Smooth muscle cell (in vitro differentiated cells): Measurements from ENCODE around the gene STAT3. TPM values are rescaled to one million over a fixed set of nuclear protein-coding genes. Genes with fewer than 3 reads are reported as not detected.

Source experiments
- DNase-seq: peaks from one replicate; lab custom pipeline; 2025; ENCODE audit not compliant: unreplicated experiment; lab: John Stamatoyannopoulos, UW
- H2AFZ ChIP-seq: fragments of 200-600 bp; sonication (generic); 2 replicates; pipeline ENCODE4 v1.6.0; 2016; ENCODE audit warnings: antibody characterized with exemption, low read depth, mild to moderate bottlenecking
- H3F3A ChIP-seq: fragments of 200-600 bp; sonication (generic); 2 replicates; pipeline ENCODE4 v1.6.0; 2017; ENCODE audit warnings: antibody characterized with exemption, low read depth
- H3K27ac ChIP-seq: fragments of 200-600 bp; sonication (generic); 2 replicates; pipeline ENCODE4 v1.5.1; 2016; ENCODE audit warnings: low read depth, mild to moderate bottlenecking
- H3K27me3 ChIP-seq: fragments of 200-600 bp; sonication (generic); 2 replicates; pipeline ENCODE4 v1.6.1; 2016; ENCODE audit warnings: low read depth, mild to moderate bottlenecking
- H3K36me3 ChIP-seq: fragments of 200-600 bp; sonication (generic); 2 replicates; pipeline ENCODE4 v1.5.1; 2016; ENCODE audit warnings: low read depth
- H3K4me1 ChIP-seq: fragments of 200-600 bp; sonication (generic); 2 replicates; pipeline ENCODE4 v1.5.1; 2016; ENCODE audit warnings: low read depth
- H3K4me2 ChIP-seq: fragments of 200-600 bp; sonication (generic); 2 replicates; pipeline ENCODE4 v1.6.0; 2016; ENCODE audit warnings: mild to moderate bottlenecking
- H3K4me3 ChIP-seq: fragments of 200-600 bp; sonication (generic); 2 replicates; pipeline ENCODE4 v1.5.1; 2016; ENCODE audit warnings: mild to moderate bottlenecking
- H3K79me2 ChIP-seq: fragments of 200-600 bp; sonication (generic); 2 replicates; pipeline ENCODE4 v1.6.0; 2016; ENCODE audit warnings: low read depth, mild to moderate bottlenecking
- H3K9ac ChIP-seq: fragments of 200-600 bp; sonication (generic); 2 replicates; pipeline ENCODE4 v1.6.0; 2016; ENCODE audit warnings: low read depth
- H3K9me3 ChIP-seq: fragments of 200-600 bp; sonication (generic); replicated peaks from 2 replicates; pipeline ENCODE4 v1.5.1; 2016; ENCODE audit warnings: low read depth
- H4K20me1 ChIP-seq: fragments of 200-600 bp; sonication (generic); 2 replicates; pipeline ENCODE4 v1.6.0; 2016; ENCODE audit warnings: low read depth
- CTCF ChIP-seq: fragments of 200-600 bp; sonication (generic); IDR thresholded peaks from 2 replicates; pipeline ENCODE4 v1.5.1; 2017; ENCODE audit warnings: borderline replicate concordance, mild to moderate bottlenecking, antibody characterized with exemption; ENCODE audit not compliant: insufficient read depth, poor library complexity, severe bottlenecking
- WGBS: methylation state at CpG from one replicate; pipeline ENCODE4 v1.1.7; 2016; ENCODE audit warnings: low lambda C conversion rate; 5-methylcytosine and 5-hydroxymethylcytosine counted together
- polyA plus RNA-seq: library from polyadenylated mRNA; unstranded; fragments of >200 nt; fragmentation: Nextera tagmentation; extraction: Ambion mirVana; gene quantifications from 2 replicates; pipeline ENCODE4 v1.2.1, GENCODE V29; 2016
- total RNA-seq: library from RNA; depleted of rRNA; stranded (reverse); fragments of >200 nt; gene quantifications from 2 replicates; pipeline ENCODE4 v1.2.3, GENCODE V29; 2014

The STAT3 gene
- total and polyA plus RNA-seq, 2 experiments from 2014 or later: 85.6 to 87.7 TPM

DNA sequence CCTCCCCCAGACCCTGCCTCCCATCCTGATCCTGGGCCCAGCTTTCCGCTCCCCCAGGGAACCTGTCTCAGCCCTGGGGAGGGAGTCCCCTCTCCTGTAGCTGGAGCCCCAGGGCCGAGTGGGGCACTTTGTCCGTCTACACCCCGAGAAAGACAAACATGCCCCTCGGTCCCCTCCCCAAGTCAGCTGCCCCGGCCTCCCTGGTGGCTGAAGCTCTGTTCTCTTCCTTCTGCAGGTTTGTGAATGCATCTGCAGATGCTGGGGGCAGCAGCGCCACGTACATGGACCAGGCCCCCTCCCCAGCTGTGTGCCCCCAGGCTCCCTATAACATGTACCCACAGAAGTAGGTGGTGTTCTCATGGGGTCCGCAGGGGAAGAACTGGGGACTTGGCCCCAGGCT lies 79.1 kb downstream of the STAT3 start:
- 92% methylated on average over 8 of the region's 9 CpGs for WGBS

DNA sequence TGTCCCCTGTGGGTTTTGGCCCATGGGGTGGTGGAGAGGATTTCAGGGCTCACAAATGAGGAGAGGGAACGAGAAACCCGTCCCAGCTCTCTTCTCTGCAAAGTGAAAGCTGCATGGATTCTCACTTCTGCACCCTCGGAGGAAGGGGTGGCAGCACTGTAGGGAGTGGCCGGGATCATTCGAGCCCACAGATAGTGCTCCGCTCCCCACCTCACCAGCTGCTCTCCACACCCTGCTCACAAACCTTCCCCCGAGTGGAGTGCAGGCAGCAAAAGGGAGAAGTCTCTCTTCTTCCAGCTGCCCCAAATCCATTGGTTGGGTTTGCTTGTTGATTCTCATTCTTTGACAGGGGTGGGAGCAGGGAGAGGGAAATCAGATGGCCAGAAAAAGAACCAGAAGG lies 79.8 kb downstream of the STAT3 start:
- no peak overlapping the region for H3K4me3 ChIP-seq

More for the DNA sequence above, 79.1 kb downstream of the STAT3 start:
- H2AFZ ChIP-seq: no peak overlapping the region
- H4K20me1 ChIP-seq: peaks cover 26% of the 10 kb centered on the region
- H3F3A ChIP-seq: peaks cover 13% of the 10 kb centered on the region
- H3K9ac ChIP-seq: no peak overlapping the region
- H3K27me3 ChIP-seq: no peaks in the 10 kb centered on the region
- no peak overlapping the region for H3K27ac ChIP-seq
- no peaks in the 10 kb centered on the region for H3K36me3 ChIP-seq
- H3K4me1 ChIP-seq: peaks cover 18% of the 10 kb centered on the region
- DNase-seq: no peak
- TF ChIP-seq CTCF: no peak
- no peaks in the 10 kb centered on the region for H3K9me3 ChIP-seq
- no peak overlapping the region for H3K4me2 ChIP-seq
- no peaks in the 10 kb centered on the region for H3K79me2 ChIP-seq
- H3K4me3 ChIP-seq: no peak overlapping the region

DNA sequence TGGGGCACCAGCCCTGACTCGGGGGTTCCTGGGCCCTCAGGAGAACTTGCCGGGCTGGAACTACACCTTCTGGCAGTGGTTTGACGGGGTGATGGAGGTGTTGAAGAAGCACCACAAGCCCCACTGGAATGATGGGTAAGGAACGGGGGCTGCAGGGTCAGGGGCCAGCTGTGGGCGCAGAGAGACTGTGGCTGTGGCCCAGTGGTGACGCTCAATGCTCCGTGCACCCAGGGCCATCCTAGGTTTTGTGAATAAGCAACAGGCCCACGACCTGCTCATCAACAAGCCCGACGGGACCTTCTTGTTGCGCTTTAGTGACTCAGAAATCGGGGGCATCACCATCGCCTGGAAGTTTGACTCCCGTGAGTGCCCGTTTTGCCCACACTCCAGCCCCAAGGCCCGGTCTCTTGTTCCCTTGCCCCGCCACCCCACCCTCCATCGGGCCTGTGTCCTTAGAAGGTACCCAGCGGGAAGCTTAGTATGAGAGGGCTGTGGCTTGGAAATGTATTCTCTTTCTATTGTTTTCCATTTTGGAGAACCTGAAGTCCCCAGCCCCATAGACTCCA lies 80.8 kb downstream of the STAT3 start:
- no peak for TF ChIP-seq CTCF
- Histone ChIP-seq H3K9ac (no peak overlapping the region), H3K27ac (no peak overlapping the region), H3K4me2 (no peak overlapping the region), H3K79me2 (no peaks in the 10 kb centered on the region), H3K9me3 (no peaks in the 10 kb centered on the region), H3K27me3 (no peaks in the 10 kb centered on the region), H2AFZ (no peak overlapping the region), H3K4me1 (peaks cover 12% of the 10 kb centered on the region), H3F3A (peaks cover 13% of the 10 kb centered on the region), H3K4me3 (no peak overlapping the region), H4K20me1 (peaks cover 9% of the 10 kb centered on the region), H3K36me3 (no peaks in the 10 kb centered on the region)
- 94% methylated on average over 18 of the region's 19 CpGs for WGBS
- DNase-seq: no peak

More for the DNA sequence above, 79.8 kb downstream of the STAT3 start:
- DNase-seq: no peak
- Histone ChIP-seq H3K27ac (no peak overlapping the region), H2AFZ (no peak overlapping the region), H4K20me1 (peaks cover 19% of the 10 kb centered on the region), H3F3A (peaks cover 13% of the 10 kb centered on the region), H3K27me3 (no peaks in the 10 kb centered on the region), H3K4me2 (no peak overlapping the region), H3K4me1 (peaks cover 18% of the 10 kb centered on the region), H3K36me3 (no peaks in the 10 kb centered on the region), H3K79me2 (no peaks in the 10 kb centered on the region), H3K9ac (no peak overlapping the region), H3K9me3 (no peaks in the 10 kb centered on the region)
- TF ChIP-seq CTCF: no peak
- WGBS: 86% methylated on average over 7 of the region's 7 CpGs

- DNase-seq: no peak
- peaks cover 3% of the 10 kb centered on the region for H3K4me1 ChIP-seq
- H3K36me3 ChIP-seq: no peaks in the 10 kb centered on the region
Observed at GRCh38 chr17:42306385-42306667, 81.9 kb downstream of the STAT3 start.

More at GRCh38 chr17:42306385-42306667, 81.9 kb downstream of the STAT3 start:
- Histone ChIP-seq H3K9me3 (no peaks in the 10 kb centered on the region), H3K27me3 (no peaks in the 10 kb centered on the region), H2AFZ (no peak overlapping the region), H3K9ac (no peak overlapping the region), H3K4me3 (no peak overlapping the region), H3K79me2 (no peaks in the 10 kb centered on the region), H3K4me2 (no peak overlapping the region), H3K27ac (no peak overlapping the region), H3F3A (peaks cover 6% of the 10 kb centered on the region), H4K20me1 (no peaks in the 10 kb centered on the region)
- 92% methylated on average over 5 of the region's 5 CpGs for WGBS
- TF ChIP-seq CTCF: no peak
